ENCODE results near the gene SLC51B.

- no peak for TF ChIP-seq CTCF (conservative IDR thresholded peaks at IDR 0.05; ENCODE audit: low read depth, low read length)
- no peak for TF ChIP-seq CEBPB (IDR thresholded peaks at IDR 0.05; ENCODE audit: low read depth, low read length)
- no peak for TF ChIP-seq MAFK (IDR thresholded peaks at IDR 0.05; ENCODE audit: low read depth, low read length)
- TF ChIP-seq RFX5 (IDR thresholded peaks at IDR 0.05; ENCODE audit: low read depth, low read length), result no peak
- no peak for TF ChIP-seq BHLHE40 (IDR thresholded peaks at IDR 0.05; ENCODE audit: low read depth, low read length)
These were observed 36.1 kb downstream of the SLC51B start for GRCh38 chr15:65081270-65081669.

Data from IMR-90 (cell line).